GM12878 (cell line): ENCODE data around the gene COL4A4. TPM values are rescaled to one million over a fixed set of nuclear protein-coding genes. Genes with fewer than 3 reads are reported as not detected.

ENCODE experiments used
- ATAC-seq: fragments of 200-7000 bp; cut with Tn5 transposase; 3 replicates; pipeline ENCODE4 v1.9.1; 2020; ENCODE audit warnings: mild to moderate bottlenecking, moderate library complexity
- BruUV-seq: library from RNA; stranded (reverse); fragments of 400-500 nt; replicated peaks from 2 replicates; lab custom pipeline; 2021; lab: Mats Ljungman, UMichigan
- CTCF ChIA-PET: fragments of 300-600 bp; sonication (Branson Sonifier 250); formaldehyde crosslinking; extraction: SDS; loops from one replicate; lab custom pipeline; 2021; ENCODE audit warnings: inconsistent platforms; lab: Yijun Ruan, JAX
- POLR2A ChIA-PET: fragments of 350-600 bp; formaldehyde crosslinking; extraction: SDS; loops from one replicate; lab custom pipeline; 2021; ENCODE audit warnings: inconsistent platforms; lab: Charles Lee
- RAD21 ChIA-PET: fragments of 300-600 bp; sonication (Branson Sonifier 250); formaldehyde crosslinking; loops from one replicate; lab custom pipeline; 2023; ENCODE audit warnings: antibody characterized with exemption; ENCODE audit not compliant: unreplicated experiment; lab: Charles Lee
- SMC1A ChIA-PET: fragments of 300-600 bp; sonication (Branson Sonifier 250); formaldehyde crosslinking; loops from one replicate; lab custom pipeline; 2023; ENCODE audit not compliant: unreplicated experiment, uncharacterized antibody; lab: Charles Lee
- DNase-seq: peaks from one replicate; pipeline ENCODE4 v3.0.0-alpha.2; 2011; ENCODE audit warnings: low read depth, low spot score
- FAIRE-seq: peaks from 3 replicates; lab custom pipeline; 2011; peaks lifted over from hg19 to GRCh38; lab: Jason Lieb, UNC
- H2AFZ ChIP-seq: 2 replicates; pipeline ENCODE4 v1.6.0; 2011; ENCODE audit warnings: low read depth, low read length, control low read depth; ENCODE audit not compliant: control insufficient read depth
- H3K27ac ChIP-seq: 2 replicates; pipeline ENCODE4 v1.5.1; 2011; ENCODE audit warnings: control low read depth; ENCODE audit not compliant: control insufficient read depth, insufficient read depth
- H3K27me3 ChIP-seq, 2 experiments: replicated peaks in 1 of 2; 2 replicates each; pipeline versions ENCODE4 v1.6.0 to v1.6.1; 2011; ENCODE audit warnings: low read length in 1 of 2; ENCODE audit not compliant: control insufficient read depth in 2 of 2, insufficient read depth in 2 of 2
- H3K36me3 ChIP-seq, 2 experiments: 2 replicates each; pipeline ENCODE4 v1.5.1; 2011; ENCODE audit warnings: low read length in 1 of 2; ENCODE audit not compliant: control insufficient read depth in 2 of 2, insufficient read depth in 2 of 2
- H3K4me1 ChIP-seq: 2 replicates; pipeline ENCODE4 v1.6.1; 2011; ENCODE audit warnings: mild to moderate bottlenecking, low read length, moderate library complexity, mixed read lengths; ENCODE audit not compliant: control insufficient read depth, insufficient read depth
- H3K4me2 ChIP-seq: 2 replicates; pipeline ENCODE4 v1.6.0; 2011; ENCODE audit warnings: control low read depth; ENCODE audit not compliant: control insufficient read depth, insufficient read depth
- H3K4me3 ChIP-seq: fragments of 200-600 bp; sonication (generic); 2 replicates; pipeline ENCODE4 v1.5.1; 2016
- H3K79me2 ChIP-seq: 2 replicates; pipeline ENCODE4 v1.6.0; 2011; ENCODE audit warnings: low read length; ENCODE audit not compliant: control insufficient read depth, insufficient read depth
- H3K9ac ChIP-seq: 2 replicates; pipeline ENCODE4 v1.8.0; 2011; ENCODE audit warnings: low read length, control low read depth, mixed read lengths; ENCODE audit not compliant: control insufficient read depth, insufficient read depth
- H3K9me3 ChIP-seq: replicated peaks from 3 replicates; pipeline ENCODE4 v1.5.1; 2011; ENCODE audit warnings: mild to moderate bottlenecking, low read length; ENCODE audit not compliant: control insufficient read depth, insufficient read depth
- H4K20me1 ChIP-seq: 2 replicates; pipeline ENCODE4 v1.6.0; 2011; ENCODE audit not compliant: control insufficient read depth, insufficient read depth
- CREM ChIP-seq: IDR thresholded peaks from 2 replicates; pipeline ENCODE4 v1.6.1; 2014; ENCODE audit warnings: antibody characterized with exemption, low read depth
- EED ChIP-seq: sonication (generic); IDR thresholded peaks from 2 replicates; pipeline ENCODE4 v1.6.1; 2016; ENCODE audit warnings: antibody characterized with exemption, low read depth
- EZH2 ChIP-seq: IDR thresholded peaks from 2 replicates; pipeline ENCODE4 v1.6.1; 2012; ENCODE audit warnings: low read depth, mild to moderate bottlenecking, control low read depth, inconsistent platforms, low read length, borderline replicate concordance; ENCODE audit not compliant: control insufficient read depth
- GABPA ChIP-seq: IDR thresholded peaks from 2 replicates; pipeline ENCODE4 v1.6.1; 2014; ENCODE audit warnings: antibody characterized with exemption, low read depth, mild to moderate bottlenecking, inconsistent platforms
- MTA2 ChIP-seq: fragments of 450-650 bp; IDR thresholded peaks from 2 replicates; pipeline ENCODE4 v1.6.1; 2016; ENCODE audit warnings: low read depth, mild to moderate bottlenecking, moderate library complexity
- NFXL1 ChIP-seq: fragments of 450-650 bp; IDR thresholded peaks from 2 replicates; pipeline ENCODE4 v1.6.1; 2017; ENCODE audit warnings: antibody characterized with exemption, mild to moderate bottlenecking, borderline replicate concordance
- NFYA ChIP-seq: IDR thresholded peaks from 2 replicates; pipeline ENCODE4 v1.6.1; 2011; ENCODE audit warnings: low read depth, mild to moderate bottlenecking, low read length, improper control_type of control experiment, borderline replicate concordance
- RFX5 ChIP-seq: IDR thresholded peaks from 2 replicates; pipeline ENCODE4 v1.6.1; 2011; ENCODE audit warnings: low read depth, low read length, improper control_type of control experiment
- ZSCAN29 ChIP-seq: fragments of 450-650 bp; IDR thresholded peaks from 2 replicates; pipeline ENCODE4 v1.6.1; 2017; ENCODE audit warnings: mild to moderate bottlenecking, moderate library complexity
- ZZZ3 ChIP-seq: IDR thresholded peaks from 2 replicates; pipeline ENCODE4 v1.6.1; 2011; ENCODE audit warnings: low read depth; ENCODE audit not compliant: control insufficient read depth, insufficient read length
- WGBS: methylation state at CpG from one replicate; pipeline ENCODE4 v1.1.6; 2016; ENCODE audit warnings: low lambda C conversion rate; ENCODE audit not compliant: insufficient replicate concordance, insufficient coverage; ENCODE audit errors: missing lambda C conversion rate; 5-methylcytosine and 5-hydroxymethylcytosine counted together
- in situ Hi-C: fragments of 300-500 bp; cut with MboI; formaldehyde crosslinking; loops from 9 replicates; pipeline ENCODE4 v1.14.3; 2018; ENCODE audit warnings: mixed read lengths
- intact Hi-C: fragments of 100-400 bp; cut with micrococcal nuclease; formaldehyde crosslinking; loops from one replicate; pipeline ENCODE4 v1.14.2; 2022; ENCODE audit not compliant: unreplicated experiment
- polyA plus RNA-seq, 11 experiments: library from polyadenylated mRNA; depleted of rRNA in 4 of 11; unstranded in 6 of 11; stranded (reverse) in 5 of 11; fragments of >200 nt; fragmentation: Nextera tagmentation in 4 of 11; fragmentation: Illumina TruSeq in 1 of 11; extraction: Ambion mirVana in 4 of 11; extraction: Trizol in 1 of 11; gene quantifications; 1 replicate in 1 of 11; 2 replicates in 10 of 11; pipeline versions ENCODE4 v1.2.1 to v1.2.3, GENCODE V29; 2011 to 2016; ENCODE audit warnings: inconsistent platforms in 2 of 11, missing spikeins in 2 of 11, low read depth in 1 of 11
- total RNA-seq, 4 experiments: library from RNA; depleted of rRNA in 3 of 4; stranded (reverse); fragments of >200 nt in 3 of 4; fragmentation: Illumina TruSeq in 1 of 4; extraction: Trizol in 1 of 4; gene quantifications; 2 replicates each; pipeline versions ENCODE4 v1.2.1 to v1.2.3, GENCODE V29; 2013 to 2021
- TF ChIP-seq, protein P1 (sequence below): fragments of 450-650 bp; IDR thresholded peaks from 2 replicates; pipeline ENCODE4 v1.6.1; 2017; ENCODE audit warnings: mild to moderate bottlenecking, low read depth, inconsistent platforms; ENCODE audit not compliant: poor library complexity, severe bottlenecking
- TF ChIP-seq, protein P2 (sequence below): IDR thresholded peaks from 2 replicates; pipeline ENCODE4 v1.6.1; 2011; ENCODE audit warnings: borderline replicate concordance, low read depth, mild to moderate bottlenecking, moderate library complexity, mixed read lengths, low read length; ENCODE audit not compliant: insufficient read depth; ENCODE audit errors: extremely low read length
- TF ChIP-seq, protein P3 (sequence below): IDR thresholded peaks from 2 replicates; pipeline ENCODE4 v1.6.1; 2011; ENCODE audit warnings: mild to moderate bottlenecking, low read depth, low read length, moderate library complexity; ENCODE audit not compliant: insufficient replicate concordance
- TF ChIP-seq, protein P4 (sequence below): fragments of 450-650 bp; formaldehyde crosslinking; IDR thresholded peaks from 2 replicates; pipeline ENCODE4 v1.4.0; 2022; ENCODE audit warnings: mild to moderate bottlenecking, moderate library complexity

Gene COL4A4
- total and polyA plus RNA-seq, 10 of the 15 experiments (the other 5 are each of a cell fraction or from before 2014, with no cell fraction given) = 0.19 to 4.0 (median 2.1) TPM

DNA sequence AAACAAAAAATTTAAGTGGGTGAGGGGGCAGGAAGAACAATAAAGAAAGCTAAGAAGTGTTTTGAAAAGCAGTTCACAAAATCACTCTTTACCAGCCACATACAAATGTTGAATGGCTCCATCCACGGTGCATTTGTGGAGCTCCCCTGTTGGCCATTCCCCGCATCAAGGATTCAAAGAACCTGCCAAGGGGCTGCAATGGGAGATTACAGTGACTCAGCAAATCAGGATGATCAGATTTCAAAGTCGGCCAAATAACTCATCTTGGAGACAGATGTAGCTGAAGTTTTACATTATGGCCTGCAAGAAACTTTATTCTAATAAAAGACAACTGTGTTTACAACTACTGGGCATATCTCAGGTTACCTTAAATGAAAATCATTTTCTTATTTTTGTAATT lies 27.4 kb upstream of the COL4A4 start:
- no peak for FAIRE-seq
- H3K4me2 ChIP-seq = no peak overlapping the region
- in situ Hi-C loops = no loop called here

More for the DNA sequence above, 27.4 kb upstream of the COL4A4 start:
- CTCF ChIA-PET = no interaction called here
- intact Hi-C loops = no loop called here
- Histone ChIP-seq H3K4me1 (no peaks in the 10 kb centered on the region), H3K4me3 (no peak overlapping the region), H3K9me3 (no peaks in the 10 kb centered on the region), H3K79me2 (no peaks in the 10 kb centered on the region), H3K36me3 (no peaks in the 10 kb centered on the region), H3K27me3 (no peaks in the 10 kb centered on the region; a peak in 1 of 4 replicates), H3K9ac (no peak overlapping the region), H4K20me1 (no peaks in the 10 kb centered on the region), H3K27ac (no peak overlapping the region), H2AFZ (no peak overlapping the region)
- DNase-seq (no peak), ATAC-seq (no peak)
- SMC1A ChIA-PET = no interaction called here
- 95% methylated on average over 3 of the region's 3 CpGs for WGBS
- TF ChIP-seq, protein P1, sequence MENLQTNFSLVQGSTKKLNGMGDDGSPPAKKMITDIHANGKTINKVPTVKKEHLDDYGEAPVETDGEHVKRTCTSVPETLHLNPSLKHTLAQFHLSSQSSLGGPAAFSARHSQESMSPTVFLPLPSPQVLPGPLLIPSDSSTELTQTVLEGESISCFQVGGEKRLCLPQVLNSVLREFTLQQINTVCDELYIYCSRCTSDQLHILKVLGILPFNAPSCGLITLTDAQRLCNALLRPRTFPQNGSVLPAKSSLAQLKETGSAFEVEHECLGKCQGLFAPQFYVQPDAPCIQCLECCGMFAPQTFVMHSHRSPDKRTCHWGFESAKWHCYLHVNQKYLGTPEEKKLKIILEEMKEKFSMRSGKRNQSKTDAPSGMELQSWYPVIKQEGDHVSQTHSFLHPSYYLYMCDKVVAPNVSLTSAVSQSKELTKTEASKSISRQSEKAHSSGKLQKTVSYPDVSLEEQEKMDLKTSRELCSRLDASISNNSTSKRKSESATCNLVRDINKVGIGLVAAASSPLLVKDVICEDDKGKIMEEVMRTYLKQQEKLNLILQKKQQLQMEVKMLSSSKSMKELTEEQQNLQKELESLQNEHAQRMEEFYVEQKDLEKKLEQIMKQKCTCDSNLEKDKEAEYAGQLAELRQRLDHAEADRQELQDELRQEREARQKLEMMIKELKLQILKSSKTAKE = no peak
- TF ChIP-seq GABPA (no peak), CREM (no peak), MTA2 (no peak), ZZZ3 (no peak), NFYA (no peak), RFX5 (no peak), EED (no peak), EZH2 (no peak), NFXL1 (no peak), ZSCAN29 (no peak)
- TF ChIP-seq, protein P2, sequence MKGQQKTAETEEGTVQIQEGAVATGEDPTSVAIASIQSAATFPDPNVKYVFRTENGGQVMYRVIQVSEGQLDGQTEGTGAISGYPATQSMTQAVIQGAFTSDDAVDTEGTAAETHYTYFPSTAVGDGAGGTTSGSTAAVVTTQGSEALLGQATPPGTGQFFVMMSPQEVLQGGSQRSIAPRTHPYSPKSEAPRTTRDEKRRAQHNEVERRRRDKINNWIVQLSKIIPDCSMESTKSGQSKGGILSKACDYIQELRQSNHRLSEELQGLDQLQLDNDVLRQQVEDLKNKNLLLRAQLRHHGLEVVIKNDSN = no peak
- TF ChIP-seq, protein P3, sequence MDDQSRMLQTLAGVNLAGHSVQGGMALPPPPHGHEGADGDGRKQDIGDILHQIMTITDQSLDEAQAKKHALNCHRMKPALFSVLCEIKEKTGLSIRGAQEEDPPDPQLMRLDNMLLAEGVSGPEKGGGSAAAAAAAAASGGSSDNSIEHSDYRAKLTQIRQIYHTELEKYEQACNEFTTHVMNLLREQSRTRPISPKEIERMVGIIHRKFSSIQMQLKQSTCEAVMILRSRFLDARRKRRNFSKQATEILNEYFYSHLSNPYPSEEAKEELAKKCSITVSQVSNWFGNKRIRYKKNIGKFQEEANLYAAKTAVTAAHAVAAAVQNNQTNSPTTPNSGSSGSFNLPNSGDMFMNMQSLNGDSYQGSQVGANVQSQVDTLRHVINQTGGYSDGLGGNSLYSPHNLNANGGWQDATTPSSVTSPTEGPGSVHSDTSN = no peak
- TF ChIP-seq, protein P4, sequence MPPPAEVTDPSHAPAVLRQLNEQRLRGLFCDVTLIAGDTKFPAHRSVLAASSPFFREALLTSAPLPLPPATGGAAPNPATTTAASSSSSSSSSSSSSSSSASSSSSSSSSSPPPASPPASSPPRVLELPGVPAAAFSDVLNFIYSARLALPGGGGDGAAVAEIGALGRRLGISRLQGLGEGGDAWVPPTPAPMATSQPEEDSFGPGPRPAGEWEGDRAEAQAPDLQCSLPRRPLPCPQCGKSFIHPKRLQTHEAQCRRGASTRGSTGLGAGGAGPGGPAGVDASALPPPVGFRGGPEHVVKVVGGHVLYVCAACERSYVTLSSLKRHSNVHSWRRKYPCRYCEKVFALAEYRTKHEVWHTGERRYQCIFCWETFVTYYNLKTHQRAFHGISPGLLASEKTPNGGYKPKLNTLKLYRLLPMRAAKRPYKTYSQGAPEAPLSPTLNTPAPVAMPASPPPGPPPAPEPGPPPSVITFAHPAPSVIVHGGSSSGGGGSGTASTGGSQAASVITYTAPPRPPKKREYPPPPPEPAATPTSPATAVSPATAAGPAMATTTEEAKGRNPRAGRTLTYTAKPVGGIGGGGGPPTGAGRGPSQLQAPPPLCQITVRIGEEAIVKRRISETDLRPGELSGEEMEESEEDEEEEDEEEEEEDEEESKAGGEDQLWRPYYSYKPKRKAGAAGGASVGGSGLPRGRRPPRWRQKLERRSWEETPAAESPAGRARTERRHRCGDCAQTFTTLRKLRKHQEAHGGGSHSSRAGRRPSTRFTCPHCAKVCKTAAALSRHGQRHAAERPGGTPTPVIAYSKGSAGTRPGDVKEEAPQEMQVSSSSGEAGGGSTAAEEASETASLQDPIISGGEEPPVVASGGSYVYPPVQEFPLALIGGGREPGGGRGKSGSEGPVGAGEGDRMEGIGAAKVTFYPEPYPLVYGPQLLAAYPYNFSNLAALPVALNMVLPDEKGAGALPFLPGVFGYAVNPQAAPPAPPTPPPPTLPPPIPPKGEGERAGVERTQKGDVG (CRISPR knock-in tag) = no peak
- RAD21 ChIA-PET = no interaction called here
- POLR2A ChIA-PET = no interaction called here
- no TSS peak for BruUV-seq
